ENCODE measurements around the gene SETD4. TPM values are rescaled to one million over a fixed set of nuclear protein-coding genes. Genes with fewer than 3 reads are reported as not detected.

Gene SETD4
- total and polyA plus RNA-seq, 2 of the 8 experiments (the other 6 are each of a cell fraction or from before 2014, with no cell fraction given): 20.1 to 46.6 TPM

GRCh38 chr21:36060159-36060921, at the start of gene SETD4 (continued):
- no peak for TF ChIP-seq CHD1 (IDR thresholded peaks at IDR 0.05; ENCODE audit: low read depth, low read length)
- no peak for TF ChIP-seq SIRT6 (IDR thresholded peaks at IDR 0.05; ENCODE audit: low read length)
- peak; percentile 55 for TF ChIP-seq PHF8 (conservative IDR thresholded peaks at IDR 0.05; ENCODE audit: low read depth, low read length)
- TF ChIP-seq MAFK (IDR thresholded peaks at IDR 0.05; ENCODE audit: low read depth, low read length): no peak
- TF ChIP-seq FOSL1 (IDR thresholded peaks at IDR 0.05; ENCODE audit: insufficient read depth, low read depth, low read length): no peak
- TF ChIP-seq TEAD4 (IDR thresholded peaks at IDR 0.05; ENCODE audit: low read depth, low read length): 0 out of 2 replicates have a peak, but pooled peaks have one; percentile 7
- no peak for TF ChIP-seq NANOG (IDR thresholded peaks at IDR 0.05; ENCODE audit: insufficient read depth, low read depth, low read length, poor library complexity, severe bottlenecking)
- no peak for TF ChIP-seq HDAC6 (IDR thresholded peaks at IDR 0.05; ENCODE audit: low read depth, low read length)
- TF ChIP-seq RBBP5 (IDR thresholded peaks at IDR 0.05; ENCODE audit: borderline replicate concordance, low read depth, low read length): peak; percentile 94
- TF ChIP-seq TAF1 (IDR thresholded peaks at IDR 0.05; ENCODE audit: low read depth, low read length): peak; percentile 82
- no peak for TF ChIP-seq CHD2 (IDR thresholded peaks at IDR 0.05; ENCODE audit: low read length)
- TF ChIP-seq CTCF (IDR thresholded peaks at IDR 0.05; ENCODE audit: control extremely low read depth in 1 of 3, insufficient read depth in 1 of 3, low read depth in 1 of 3, low read length in 3 of 3): no peak
- peak; percentile 95 for TF ChIP-seq NRF1 (IDR thresholded peaks at IDR 0.05; ENCODE audit: low read depth, low read length)
- TF ChIP-seq KDM4A (IDR thresholded peaks at IDR 0.05; ENCODE audit: low read depth, low read length, severe bottlenecking): peak; percentile 85
- TF ChIP-seq KDM5A (IDR thresholded peaks at IDR 0.05; ENCODE audit: low read length): no peak
- TF ChIP-seq CTBP2 (IDR thresholded peaks at IDR 0.05; ENCODE audit: borderline replicate concordance, insufficient read depth, insufficient read length, low read length): no peak
- peak; percentile 85 to 94; a peak in 3 of 4 replicates for TF ChIP-seq SIN3A (conservative IDR thresholded peaks at IDR 0.05 in 1 of 2, IDR thresholded peaks at IDR 0.05 in 1 of 2; ENCODE audit: low read depth in 1 of 2, low read length in 2 of 2)
- no peak for TF ChIP-seq SUZ12 (IDR thresholded peaks at IDR 0.05; ENCODE audit: low read length)
- TF ChIP-seq KDM1A (IDR thresholded peaks at IDR 0.05; ENCODE audit: borderline replicate concordance, low read length): no peak
- no peak for TF ChIP-seq RFX5 (IDR thresholded peaks at IDR 0.05; ENCODE audit: borderline replicate concordance, low read depth, low read length)
- TF ChIP-seq RXRA (IDR thresholded peaks at IDR 0.05; ENCODE audit: insufficient read depth, low read depth, low read length): no peak
- TF ChIP-seq BACH1 (IDR thresholded peaks at IDR 0.05; ENCODE audit: low read length): no peak
